DND-41 (cell line): ENCODE results near the gene CHIT1.

ENCODE experiments used
- EZH2 ChIP-seq: IDR thresholded peaks from 3 replicates; pipeline ENCODE4 v1.6.1; 2012; ENCODE audit warnings: borderline replicate concordance, low read depth, mild to moderate bottlenecking, moderate library complexity, low read length, inconsistent platforms; ENCODE audit not compliant: severe bottlenecking
- TF ChIP-seq, protein P1 (sequence below): IDR thresholded peaks from 2 replicates; pipeline ENCODE4 v1.5.1; 2012; ENCODE audit warnings: borderline replicate concordance, low read length, moderate library complexity, mild to moderate bottlenecking; ENCODE audit not compliant: poor library complexity, severe bottlenecking; ENCODE audit errors: extremely low read depth

GRCh38 chr1:203223012-203223775 lies 6.3 kb downstream of the CHIT1 start:
- TF ChIP-seq, protein P1, sequence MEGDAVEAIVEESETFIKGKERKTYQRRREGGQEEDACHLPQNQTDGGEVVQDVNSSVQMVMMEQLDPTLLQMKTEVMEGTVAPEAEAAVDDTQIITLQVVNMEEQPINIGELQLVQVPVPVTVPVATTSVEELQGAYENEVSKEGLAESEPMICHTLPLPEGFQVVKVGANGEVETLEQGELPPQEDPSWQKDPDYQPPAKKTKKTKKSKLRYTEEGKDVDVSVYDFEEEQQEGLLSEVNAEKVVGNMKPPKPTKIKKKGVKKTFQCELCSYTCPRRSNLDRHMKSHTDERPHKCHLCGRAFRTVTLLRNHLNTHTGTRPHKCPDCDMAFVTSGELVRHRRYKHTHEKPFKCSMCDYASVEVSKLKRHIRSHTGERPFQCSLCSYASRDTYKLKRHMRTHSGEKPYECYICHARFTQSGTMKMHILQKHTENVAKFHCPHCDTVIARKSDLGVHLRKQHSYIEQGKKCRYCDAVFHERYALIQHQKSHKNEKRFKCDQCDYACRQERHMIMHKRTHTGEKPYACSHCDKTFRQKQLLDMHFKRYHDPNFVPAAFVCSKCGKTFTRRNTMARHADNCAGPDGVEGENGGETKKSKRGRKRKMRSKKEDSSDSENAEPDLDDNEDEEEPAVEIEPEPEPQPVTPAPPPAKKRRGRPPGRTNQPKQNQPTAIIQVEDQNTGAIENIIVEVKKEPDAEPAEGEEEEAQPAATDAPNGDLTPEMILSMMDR: no peak
- no peak for TF ChIP-seq EZH2
